H9 (cell line): Measurements from ENCODE around the gene ATP13A4. TPM values are rescaled to one million over a fixed set of nuclear protein-coding genes. Genes with fewer than 3 reads are reported as not detected.

ENCODE experiments used
- DNase-seq: peaks from one replicate; pipeline ENCODE4 v3.0.0-alpha.2; 2017
- H2AFZ ChIP-seq: one replicate; pipeline ENCODE4 v1.6.1; 2013; ENCODE audit warnings: mild to moderate bottlenecking, low read length, control low read depth, moderate library complexity
- H2AK5ac ChIP-seq: 2 replicates; pipeline ENCODE4 v1.6.1; 2013; ENCODE audit warnings: low read length, control low read depth, mixed read lengths; ENCODE audit not compliant: insufficient read length
- H2BK120ac ChIP-seq: one replicate; pipeline ENCODE4 v1.6.1; 2013; ENCODE audit warnings: low read depth, mild to moderate bottlenecking, low read length, control low read depth, inconsistent platforms; ENCODE audit not compliant: poor library complexity, severe bottlenecking
- H2BK12ac ChIP-seq: 2 replicates; pipeline ENCODE4 v1.6.1; 2013; ENCODE audit warnings: low read length, control low read depth, mixed read lengths, low read depth; ENCODE audit not compliant: insufficient read length
- H2BK15ac ChIP-seq: 2 replicates; pipeline ENCODE4 v1.6.1; 2013; ENCODE audit warnings: low read depth, low read length, control low read depth
- H2BK20ac ChIP-seq: one replicate; pipeline ENCODE4 v1.6.1; 2013; ENCODE audit warnings: low read depth, mild to moderate bottlenecking, low read length, control low read depth, inconsistent platforms; ENCODE audit not compliant: poor library complexity, severe bottlenecking
- H2BK5ac ChIP-seq: 2 replicates; pipeline ENCODE4 v1.6.1; 2013; ENCODE audit warnings: low read length, control low read depth, mixed read lengths; ENCODE audit not compliant: insufficient read length
- H3K14ac ChIP-seq: 2 replicates; pipeline ENCODE4 v1.6.1; 2013; ENCODE audit warnings: low read length, control low read depth; ENCODE audit not compliant: insufficient read depth
- H3K18ac ChIP-seq: 2 replicates; pipeline ENCODE4 v1.6.1; 2013; ENCODE audit warnings: low read depth, mild to moderate bottlenecking, mixed read lengths, low read length, control low read depth; ENCODE audit not compliant: insufficient read length
- H3K23ac ChIP-seq: 2 replicates; pipeline ENCODE4 v1.6.1; 2013; ENCODE audit warnings: low read length, control low read depth, mixed read lengths, low read depth; ENCODE audit not compliant: insufficient read length
- H3K23me2 ChIP-seq: 2 replicates; pipeline ENCODE4 v1.6.1; 2013; ENCODE audit warnings: low read depth, mild to moderate bottlenecking, mixed read lengths, low read length, control low read depth; ENCODE audit not compliant: insufficient read length, poor library complexity, severe bottlenecking
- H3K27ac ChIP-seq: 2 replicates; pipeline ENCODE4 v1.5.1; 2013; ENCODE audit warnings: low read length, control low read depth, mixed read lengths, low read depth; ENCODE audit not compliant: insufficient read length
- H3K27me3 ChIP-seq: 2 replicates; pipeline ENCODE4 v1.6.1; 2013; ENCODE audit warnings: low read length, control low read depth, inconsistent platforms; ENCODE audit not compliant: insufficient read depth
- H3K4ac ChIP-seq: 2 replicates; pipeline ENCODE4 v1.6.1; 2013; ENCODE audit warnings: low read depth, mild to moderate bottlenecking, control low read depth, inconsistent platforms, low read length, moderate library complexity
- H3K4me1 ChIP-seq: 2 replicates; pipeline ENCODE4 v1.6.1; 2013; ENCODE audit warnings: low read length, control low read depth, inconsistent platforms; ENCODE audit not compliant: insufficient read depth
- H3K4me2 ChIP-seq: 2 replicates; pipeline ENCODE4 v1.6.1; 2013; ENCODE audit warnings: low read length, control low read depth, mixed read lengths; ENCODE audit not compliant: insufficient read length, insufficient read depth
- H3K56ac ChIP-seq: 2 replicates; pipeline ENCODE4 v1.6.1; 2013; ENCODE audit warnings: low read depth, mild to moderate bottlenecking, mixed read lengths, low read length, control low read depth; ENCODE audit not compliant: insufficient read length
- H3K79me1 ChIP-seq: 2 replicates; pipeline ENCODE4 v1.6.1; 2013; ENCODE audit warnings: low read depth, mild to moderate bottlenecking, moderate library complexity, low read length, control low read depth, inconsistent platforms; ENCODE audit not compliant: insufficient read depth, poor library complexity, severe bottlenecking
- H3K79me2 ChIP-seq: 2 replicates; pipeline ENCODE4 v1.6.1; 2013; ENCODE audit warnings: low read length, control low read depth, inconsistent platforms; ENCODE audit not compliant: insufficient read depth
- H3K9ac ChIP-seq: 2 replicates; pipeline ENCODE4 v1.6.1; 2013; ENCODE audit warnings: low read length, control low read depth, mixed read lengths; ENCODE audit not compliant: insufficient read length; ENCODE audit errors: extremely low read depth
- H3K9me3 ChIP-seq: one replicate; pipeline ENCODE4 v1.6.1; 2013; ENCODE audit warnings: low read depth, low read length, inconsistent platforms; ENCODE audit not compliant: control insufficient read depth
- H3T11ph ChIP-seq: one replicate; pipeline ENCODE4 v1.6.1; 2013; ENCODE audit warnings: mild to moderate bottlenecking, low read length, control low read depth, inconsistent platforms
- H4K20me1 ChIP-seq: one replicate; pipeline ENCODE4 v1.6.1; 2013; ENCODE audit not compliant: control insufficient read depth, insufficient read length, insufficient read depth
- H4K5ac ChIP-seq: 2 replicates; pipeline ENCODE4 v1.6.1; 2013; ENCODE audit warnings: low read depth, mild to moderate bottlenecking, mixed read lengths, low read length, control low read depth; ENCODE audit not compliant: insufficient read length
- H4K8ac ChIP-seq: replicated peaks from 2 replicates; pipeline ENCODE4 v1.6.1; 2013; ENCODE audit warnings: low read length, control low read depth, mixed read lengths, low read depth; ENCODE audit not compliant: insufficient read length
- H4K91ac ChIP-seq: 2 replicates; pipeline ENCODE4 v1.6.1; 2013; ENCODE audit warnings: low read depth, mild to moderate bottlenecking, moderate library complexity, mixed read lengths, low read length, control low read depth; ENCODE audit not compliant: insufficient read length
- H3K27ac Mint-ChIP-seq, 3 experiments: 2 replicates in 2 of 3; 3 replicates in 1 of 3; pipeline ENCODE4 v1.8.0; 2020 to 2021; ENCODE audit warnings: mixed read lengths in 3 of 3, mild to moderate bottlenecking in 1 of 3, moderate library complexity in 1 of 3
- H3K27me3 Mint-ChIP-seq: 2 replicates; pipeline ENCODE4 v1.8.0; 2021; ENCODE audit warnings: low read depth, mild to moderate bottlenecking, moderate library complexity, mixed read lengths
- H3K36me3 Mint-ChIP-seq, 3 experiments: 2 replicates in 2 of 3; 3 replicates in 1 of 3; pipeline ENCODE4 v1.8.0; 2020 to 2021; ENCODE audit warnings: low read depth in 3 of 3, mixed read lengths in 3 of 3; ENCODE audit not compliant: insufficient read depth in 1 of 3
- H3K4me1 Mint-ChIP-seq, 2 experiments: 2 replicates each; pipeline ENCODE4 v1.8.0; 2020; ENCODE audit warnings: mixed read lengths in 2 of 2
- H3K4me3 Mint-ChIP-seq, 2 experiments: 2 replicates in 1 of 2; 3 replicates in 1 of 2; pipeline ENCODE4 v1.8.0; 2020 to 2021; ENCODE audit warnings: mild to moderate bottlenecking in 2 of 2, mixed read lengths in 2 of 2, moderate library complexity in 1 of 2
- H3K9me3 Mint-ChIP-seq, 2 experiments: 2 replicates in 1 of 2; 3 replicates in 1 of 2; pipeline ENCODE4 v1.8.0; 2020; ENCODE audit warnings: mild to moderate bottlenecking in 2 of 2, mixed read lengths in 2 of 2, moderate library complexity in 1 of 2
- WGBS: extraction: QIAGEN DNeasy Blood & Tissue Kit; methylation state at CpG from one replicate; pipeline ENCODE4 v1.1.7; 2013; ENCODE audit warnings: missing lambda C conversion rate, low lambda C conversion rate, mixed read lengths; ENCODE audit not compliant: insufficient read length; ENCODE audit errors: extremely low coverage; 5-methylcytosine and 5-hydroxymethylcytosine counted together
- total RNA-seq: library from RNA; stranded (reverse); gene quantifications from 2 replicates; pipeline ENCODE4 v1.2.1, GENCODE V29; 2021
- TF ChIP-seq, protein P1 (sequence below): fragments of 200-600 bp; sonication (generic); conservative IDR thresholded peaks from 3 replicates; pipeline ENCODE4 v1.8.0; 2021; ENCODE audit warnings: antibody characterized with exemption, mild to moderate bottlenecking

Gene ATP13A4
- total RNA-seq, 1 experiment from 2014 or later = 0.13 TPM

DNA sequence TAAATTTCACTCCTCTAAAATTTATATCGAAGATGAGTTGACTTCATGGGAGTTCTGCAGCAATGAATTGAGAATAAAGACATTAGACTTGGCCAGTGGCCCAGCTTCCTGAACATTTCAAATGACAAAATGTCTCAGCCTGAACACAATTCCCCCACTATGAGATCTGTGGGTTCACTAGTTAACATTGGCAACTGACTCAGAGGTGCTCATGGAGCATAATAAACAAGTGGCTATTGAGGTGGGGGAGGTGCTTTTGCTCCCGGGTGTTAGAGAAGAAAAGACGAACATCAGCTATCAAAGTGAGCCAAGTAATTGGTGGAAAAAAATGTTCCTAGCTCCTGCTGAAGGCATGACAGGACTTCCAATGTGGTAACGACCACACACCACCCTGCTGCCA, 6.3 kb downstream of the ATP13A4 start:
- Histone ChIP-seq H2BK5ac (no peak overlapping the region), H3K14ac (no peak overlapping the region), H2BK20ac (no peak overlapping the region), H4K5ac (no peak overlapping the region), H3T11ph (no peak overlapping the region), H3K18ac (no peak overlapping the region), H2BK15ac (no peak overlapping the region), H3K79me2 (no peaks in the 10 kb centered on the region), H3K23ac (no peak overlapping the region), H2BK120ac (no peak overlapping the region), H3K9ac (no peak overlapping the region), H3K4me1 (no peaks in the 10 kb centered on the region), H3K4me2 (no peak overlapping the region), H3K4ac (no peak overlapping the region), H3K56ac (no peak overlapping the region), H2AFZ (no peak overlapping the region), H3K27ac (no peak overlapping the region), H2AK5ac (no peak overlapping the region), H2BK12ac (no peak overlapping the region), H3K79me1 (no peaks in the 10 kb centered on the region), H4K20me1 (no peaks in the 10 kb centered on the region), H3K23me2 (no peaks in the 10 kb centered on the region), H3K9me3 (peaks cover 7% of the 10 kb centered on the region), H3K27me3 (no peaks in the 10 kb centered on the region), H4K8ac (no peak overlapping the region), H4K91ac (no peak overlapping the region)
- Mint-ChIP-seq H3K36me3 (peaks cover 0 to 4% (median 1%) of the 10 kb centered on the region in 3 experiments; a peak in 1 of 7 replicates), H3K27me3 (no peaks in the 10 kb centered on the region), H3K4me3 (no peak overlapping the region), H3K9me3 (peaks cover 5 to 11% of the 10 kb centered on the region in 2 experiments; a peak in 4 of 5 replicates), H3K27ac (peak overlapping the region in 1 of 3 experiments; percentile 70; a peak in 1 of 7 replicates), H3K4me1 (peaks cover 5 to 8% of the 10 kb centered on the region in 2 experiments; a peak in 2 of 4 replicates)
- WGBS = no CpG with 5 or more reads among the region's 4 CpGs
- no peak for DNase-seq
- TF ChIP-seq, protein P1, sequence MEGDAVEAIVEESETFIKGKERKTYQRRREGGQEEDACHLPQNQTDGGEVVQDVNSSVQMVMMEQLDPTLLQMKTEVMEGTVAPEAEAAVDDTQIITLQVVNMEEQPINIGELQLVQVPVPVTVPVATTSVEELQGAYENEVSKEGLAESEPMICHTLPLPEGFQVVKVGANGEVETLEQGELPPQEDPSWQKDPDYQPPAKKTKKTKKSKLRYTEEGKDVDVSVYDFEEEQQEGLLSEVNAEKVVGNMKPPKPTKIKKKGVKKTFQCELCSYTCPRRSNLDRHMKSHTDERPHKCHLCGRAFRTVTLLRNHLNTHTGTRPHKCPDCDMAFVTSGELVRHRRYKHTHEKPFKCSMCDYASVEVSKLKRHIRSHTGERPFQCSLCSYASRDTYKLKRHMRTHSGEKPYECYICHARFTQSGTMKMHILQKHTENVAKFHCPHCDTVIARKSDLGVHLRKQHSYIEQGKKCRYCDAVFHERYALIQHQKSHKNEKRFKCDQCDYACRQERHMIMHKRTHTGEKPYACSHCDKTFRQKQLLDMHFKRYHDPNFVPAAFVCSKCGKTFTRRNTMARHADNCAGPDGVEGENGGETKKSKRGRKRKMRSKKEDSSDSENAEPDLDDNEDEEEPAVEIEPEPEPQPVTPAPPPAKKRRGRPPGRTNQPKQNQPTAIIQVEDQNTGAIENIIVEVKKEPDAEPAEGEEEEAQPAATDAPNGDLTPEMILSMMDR = no peak
